Lower leg skin (tissue), 4 donors: ENCODE results near the gene SLIT3. TPM values are rescaled to one million over a fixed set of nuclear protein-coding genes. Genes with fewer than 3 reads are reported as not detected.

ENCODE experiments used
- DNase-seq, 2 donors: peaks; one replicate each; pipeline ENCODE4 v3.0.0-alpha.2; 2019; ENCODE audit warnings: low spot score in 2 of 2
- H3K4me3 ChIP-seq: fragments of 200-600 bp; sonication (generic); 2 replicates; pipeline ENCODE4 v1.5.1; 2017; ENCODE audit warnings: mild to moderate bottlenecking, low read depth; ENCODE audit not compliant: poor library complexity, severe bottlenecking
- POLR2A ChIP-seq, 2 donors: fragments of 450-650 bp; IDR thresholded peaks; one replicate each; pipeline ENCODE4 v1.6.1; 2016 to 2017; ENCODE audit warnings: antibody characterized with exemption in 2 of 2, mild to moderate bottlenecking in 1 of 2, moderate library complexity in 1 of 2
- WGBS, 2 donors: methylation state at CpG; one replicate each; pipeline ENCODE4 v1.1.5; 2018; 5-methylcytosine and 5-hydroxymethylcytosine counted together
- intact Hi-C: fragments of 100-400 bp; cut with DNase I; formaldehyde crosslinking; loops from one replicate; pipeline ENCODE4 v1.15.0; 2023; ENCODE audit warnings: low total_unique reads
- total RNA-seq, 4 donors: library from RNA; depleted of rRNA; stranded (reverse); fragments of >200 nt; gene quantifications; one replicate each; pipeline ENCODE4 v1.1.0, GENCODE V29; 2016
- TF ChIP-seq, protein P1 (sequence below), 3 donors: fragments of 450-650 bp; IDR thresholded peaks; one replicate each; pipeline ENCODE4 v1.5.1; 2016; ENCODE audit warnings: antibody characterized with exemption in 3 of 3, mild to moderate bottlenecking in 3 of 3, moderate library complexity in 2 of 3

Gene SLIT3
- total RNA-seq, 4 donors from 2014 or later: 12.4 to 66.0 (median 22.8) TPM

DNA sequence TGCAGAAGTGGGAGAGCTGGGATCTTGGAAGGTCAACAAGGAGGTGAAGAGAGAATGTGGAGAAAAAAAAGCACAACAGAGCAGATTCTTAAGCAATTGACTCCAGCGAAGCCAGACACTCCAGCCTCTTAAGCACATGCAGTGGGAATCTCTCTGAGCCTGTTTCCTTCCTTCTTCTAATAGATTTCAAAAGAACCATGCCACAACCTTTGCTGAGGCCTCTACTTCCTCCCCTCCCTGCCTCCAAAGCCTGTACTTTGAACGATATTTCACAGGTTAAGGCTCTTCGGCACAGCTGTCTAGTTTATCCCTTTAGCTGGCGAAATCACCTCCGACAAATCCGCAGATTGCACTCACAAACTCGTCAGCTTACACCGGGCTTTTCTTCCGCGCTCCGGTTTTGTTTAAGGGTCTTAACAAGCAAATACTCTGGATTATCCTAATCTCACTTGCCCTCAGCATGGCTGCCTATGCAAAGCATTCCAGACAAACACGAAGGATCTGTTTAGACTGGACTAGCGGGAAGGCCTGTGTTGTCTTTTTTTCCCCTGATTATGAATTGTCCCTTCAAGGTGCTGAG is 510.2 kb downstream of the SLIT3 start:
- DNase-seq: no peak
- intact Hi-C loops: no loop called here
- TF ChIP-seq, protein P1, sequence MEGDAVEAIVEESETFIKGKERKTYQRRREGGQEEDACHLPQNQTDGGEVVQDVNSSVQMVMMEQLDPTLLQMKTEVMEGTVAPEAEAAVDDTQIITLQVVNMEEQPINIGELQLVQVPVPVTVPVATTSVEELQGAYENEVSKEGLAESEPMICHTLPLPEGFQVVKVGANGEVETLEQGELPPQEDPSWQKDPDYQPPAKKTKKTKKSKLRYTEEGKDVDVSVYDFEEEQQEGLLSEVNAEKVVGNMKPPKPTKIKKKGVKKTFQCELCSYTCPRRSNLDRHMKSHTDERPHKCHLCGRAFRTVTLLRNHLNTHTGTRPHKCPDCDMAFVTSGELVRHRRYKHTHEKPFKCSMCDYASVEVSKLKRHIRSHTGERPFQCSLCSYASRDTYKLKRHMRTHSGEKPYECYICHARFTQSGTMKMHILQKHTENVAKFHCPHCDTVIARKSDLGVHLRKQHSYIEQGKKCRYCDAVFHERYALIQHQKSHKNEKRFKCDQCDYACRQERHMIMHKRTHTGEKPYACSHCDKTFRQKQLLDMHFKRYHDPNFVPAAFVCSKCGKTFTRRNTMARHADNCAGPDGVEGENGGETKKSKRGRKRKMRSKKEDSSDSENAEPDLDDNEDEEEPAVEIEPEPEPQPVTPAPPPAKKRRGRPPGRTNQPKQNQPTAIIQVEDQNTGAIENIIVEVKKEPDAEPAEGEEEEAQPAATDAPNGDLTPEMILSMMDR (IDR thresholded peaks at IDR 0.05): no peak
- no peak for TF ChIP-seq POLR2A (IDR thresholded peaks at IDR 0.05)
- WGBS, 2 donors: 87 to 88% methylated on average over 13 of the region's 13 CpGs
- H3K4me3 ChIP-seq: no peak overlapping the region

GRCh38 chr5:168790002-168790635 is 510.8 kb downstream of the SLIT3 start:
- DNase-seq: peak; percentile 26 to 91
- no peak overlapping the region for H3K4me3 ChIP-seq
- 61 to 74% methylated on average over 5 of the region's 5 CpGs for WGBS, 2 donors
- no peak for TF ChIP-seq POLR2A (IDR thresholded peaks at IDR 0.05)
- TF ChIP-seq, protein P1 (IDR thresholded peaks at IDR 0.05): no peak
- intact Hi-C loops: no loop called here

DNA sequence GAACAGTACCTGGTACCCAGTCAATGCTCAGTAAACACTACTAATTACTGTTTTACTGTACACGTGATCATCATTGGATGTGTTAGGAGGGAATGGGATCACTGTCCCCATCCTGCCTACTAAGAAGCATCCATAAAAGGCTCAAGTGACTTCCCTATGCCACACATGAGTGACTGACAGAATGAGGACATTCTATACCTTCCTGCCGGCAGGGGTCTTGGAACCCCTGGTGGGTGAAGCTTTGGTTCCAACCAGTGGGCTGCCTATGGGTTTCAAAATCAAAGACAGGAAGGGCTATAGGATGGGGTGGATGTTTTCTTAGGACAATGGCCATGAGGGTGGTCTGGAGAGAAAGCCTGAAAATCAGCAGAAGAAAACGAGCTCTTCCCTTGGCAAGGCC is 512.2 kb downstream of the SLIT3 start:
- WGBS, 2 donors: 75 to 85% methylated on average over 3 of the region's 3 CpGs
- no peak for DNase-seq
- TF ChIP-seq, protein P1 (IDR thresholded peaks at IDR 0.05): no peak
- no peak for TF ChIP-seq POLR2A (IDR thresholded peaks at IDR 0.05)
- H3K4me3 ChIP-seq: no peak overlapping the region
- intact Hi-C loops: no loop called here

DNA sequence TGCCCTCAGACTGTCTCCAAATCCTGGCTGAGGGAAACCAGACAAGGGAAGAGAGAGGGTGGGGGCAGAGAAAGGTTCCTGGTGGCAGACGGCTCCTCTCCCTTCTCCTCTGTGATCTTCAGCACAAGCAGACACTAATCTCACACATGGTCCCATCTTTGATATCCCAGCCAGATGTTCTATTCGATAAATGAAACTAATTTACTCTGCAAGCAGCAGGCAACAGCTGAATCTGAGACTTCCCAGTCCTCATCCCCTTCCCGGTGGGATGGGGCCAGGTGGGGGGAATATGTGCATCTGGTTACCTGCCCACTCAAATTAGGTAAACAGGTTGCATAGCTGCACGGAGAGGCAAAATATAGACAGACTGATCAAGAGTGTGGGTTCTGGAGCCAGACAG is 512.8 kb downstream of the SLIT3 start:
- no peak for DNase-seq
- WGBS, 2 donors: 68 to 70% methylated on average over 4 of the region's 4 CpGs
- H3K4me3 ChIP-seq: no peak overlapping the region
- intact Hi-C loops: no loop called here
- TF ChIP-seq, protein P1 (IDR thresholded peaks at IDR 0.05): no peak
- no peak for TF ChIP-seq POLR2A (IDR thresholded peaks at IDR 0.05)

DNA sequence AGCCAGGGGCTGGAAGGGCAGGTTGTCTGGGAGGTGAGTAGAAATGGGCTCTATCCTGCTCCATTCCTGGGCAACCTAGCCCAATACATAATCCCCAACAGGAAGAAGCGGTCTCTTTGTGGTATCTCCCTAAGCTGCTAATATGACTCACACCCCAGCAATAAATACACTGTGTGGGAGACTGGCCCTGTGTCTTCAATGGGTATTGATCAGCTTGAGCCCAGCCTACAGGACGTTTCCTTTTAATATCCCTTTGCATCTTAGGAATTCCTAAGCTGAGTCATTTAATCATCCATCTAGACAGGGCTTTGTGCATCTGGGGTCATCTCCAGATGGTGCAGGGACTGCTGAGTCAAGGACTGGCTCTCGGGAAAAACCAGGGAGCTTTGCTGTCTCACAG is 514.8 kb downstream of the SLIT3 start:
- intact Hi-C loops: no loop called here
- no peak overlapping the region for H3K4me3 ChIP-seq
- TF ChIP-seq, protein P1 (IDR thresholded peaks at IDR 0.05): no peak
- no peak for TF ChIP-seq POLR2A (IDR thresholded peaks at IDR 0.05)
- DNase-seq: no peak
- WGBS, 2 donors: 81 to 88% methylated on average over 3 of the region's 3 CpGs

- no peak for TF ChIP-seq POLR2A (IDR thresholded peaks at IDR 0.05)
- TF ChIP-seq, protein P1 (IDR thresholded peaks at IDR 0.05): no peak
- intact Hi-C loops: no loop called here
- H3K4me3 ChIP-seq: no peak overlapping the region
- no peak for DNase-seq
- 93 to 95% methylated on average over 4 of the region's 4 CpGs for WGBS, 2 donors
Measured at GRCh38 chr5:168784454-168784853, 516.5 kb downstream of the SLIT3 start.
